GM18520 (cell line): ENCODE results near the gene RAB3B.
"Not testable (repeated sequence)": the region's sequence is repeated elsewhere in the genome, so short reads cannot be mapped to it uniquely, and the experiment has no call there.

Experiments used
- ATAC-seq: cut with Tn5 transposase; IDR thresholded peaks from one replicate; pipeline ENCODE4 v1.9.1; 2021; ENCODE audit not compliant: unreplicated experiment

Gene RAB3B

DNA sequence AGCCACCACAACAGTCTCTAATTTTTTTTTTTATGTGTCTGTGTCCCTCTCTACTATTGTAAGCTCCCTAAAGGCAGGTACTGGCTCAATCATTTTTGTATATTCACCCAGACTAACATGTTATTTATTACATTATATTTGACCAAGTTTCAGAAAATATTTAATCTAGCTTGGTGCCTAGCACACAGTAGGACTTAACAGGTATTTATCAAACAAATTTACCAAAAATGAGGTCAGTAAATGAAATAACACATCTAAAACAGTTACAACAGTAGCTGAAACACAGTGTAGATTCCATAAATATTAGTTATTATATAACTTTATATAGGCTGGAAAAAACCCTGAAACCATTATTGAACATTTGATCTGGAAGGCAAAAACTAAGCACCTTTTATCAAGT lies 114.7 kb downstream of the RAB3B start:
- ATAC-seq, result no peak

DNA sequence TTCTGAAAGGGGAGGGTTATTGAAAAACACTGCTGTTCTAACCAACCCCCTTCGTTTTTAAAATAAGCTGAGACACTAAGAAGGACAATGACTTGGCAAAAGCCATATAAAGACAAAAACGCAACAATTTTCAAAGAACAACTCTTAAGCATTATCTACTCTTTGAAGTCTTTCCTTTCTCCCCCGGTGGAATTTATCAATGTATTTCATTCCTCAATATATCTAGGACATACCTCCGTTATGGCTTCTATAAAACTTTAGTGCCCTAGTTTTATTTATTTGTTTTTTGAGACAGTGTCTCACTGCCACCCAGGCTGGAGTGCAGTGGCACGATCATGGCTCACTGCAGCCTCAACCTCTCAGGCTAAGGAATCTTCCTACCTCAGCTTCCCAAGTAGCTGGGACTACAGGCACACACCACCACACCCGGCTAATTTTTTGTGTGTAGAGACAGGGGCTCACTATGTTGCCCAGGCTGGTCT lies 115.2 kb downstream of the RAB3B start:
- no peak for ATAC-seq

DNA sequence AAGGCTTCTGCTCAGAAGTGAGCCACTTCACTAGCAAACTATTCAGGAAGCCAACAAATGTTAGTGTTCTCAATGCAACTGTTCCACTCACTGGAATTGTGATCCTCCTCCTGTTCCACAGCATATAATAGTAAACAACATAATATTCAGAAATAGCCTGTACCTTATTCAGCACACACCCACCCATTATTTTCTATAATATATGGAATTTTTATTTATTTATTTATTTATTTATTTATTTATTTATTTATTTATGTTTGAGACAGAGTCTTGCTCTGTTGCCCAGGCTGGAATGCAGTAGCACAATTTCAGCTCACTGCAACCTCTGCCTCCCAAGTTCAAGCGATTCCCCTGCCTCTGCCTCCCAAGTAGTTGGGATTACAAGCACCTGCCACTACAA lies 117.2 kb downstream of the RAB3B start:
- not testable (repeated sequence) for ATAC-seq

DNA sequence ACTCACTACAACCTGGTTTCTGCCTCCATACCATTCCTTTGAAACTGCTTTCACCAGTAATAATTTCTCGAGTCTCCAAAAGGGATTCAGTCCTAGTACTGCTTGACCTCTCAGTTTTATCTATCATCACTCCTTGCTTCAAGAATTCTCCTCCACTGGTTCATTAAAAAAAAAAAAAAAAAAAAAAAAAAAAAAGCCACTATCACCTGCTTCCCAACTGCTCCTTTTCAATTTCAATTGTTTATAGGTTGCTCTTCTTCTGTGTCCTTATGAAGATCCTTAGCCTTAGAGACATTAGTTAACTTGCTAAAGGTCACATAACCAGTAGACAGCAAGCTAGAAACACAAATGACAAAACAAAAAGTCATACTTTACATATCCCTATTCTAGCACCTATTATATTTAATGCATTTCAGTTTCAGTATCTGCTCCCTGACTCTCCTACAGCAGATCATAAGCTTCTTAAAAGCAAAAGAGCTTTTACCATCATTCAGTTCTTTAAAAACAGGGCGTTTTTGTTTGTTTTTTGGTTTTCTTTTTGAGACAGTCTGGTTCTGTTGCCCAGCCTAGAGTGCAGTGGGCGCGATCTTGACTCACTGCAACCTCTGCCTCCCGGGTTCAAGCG lies 119.0 kb downstream of the RAB3B start:
- no peak for ATAC-seq

DNA sequence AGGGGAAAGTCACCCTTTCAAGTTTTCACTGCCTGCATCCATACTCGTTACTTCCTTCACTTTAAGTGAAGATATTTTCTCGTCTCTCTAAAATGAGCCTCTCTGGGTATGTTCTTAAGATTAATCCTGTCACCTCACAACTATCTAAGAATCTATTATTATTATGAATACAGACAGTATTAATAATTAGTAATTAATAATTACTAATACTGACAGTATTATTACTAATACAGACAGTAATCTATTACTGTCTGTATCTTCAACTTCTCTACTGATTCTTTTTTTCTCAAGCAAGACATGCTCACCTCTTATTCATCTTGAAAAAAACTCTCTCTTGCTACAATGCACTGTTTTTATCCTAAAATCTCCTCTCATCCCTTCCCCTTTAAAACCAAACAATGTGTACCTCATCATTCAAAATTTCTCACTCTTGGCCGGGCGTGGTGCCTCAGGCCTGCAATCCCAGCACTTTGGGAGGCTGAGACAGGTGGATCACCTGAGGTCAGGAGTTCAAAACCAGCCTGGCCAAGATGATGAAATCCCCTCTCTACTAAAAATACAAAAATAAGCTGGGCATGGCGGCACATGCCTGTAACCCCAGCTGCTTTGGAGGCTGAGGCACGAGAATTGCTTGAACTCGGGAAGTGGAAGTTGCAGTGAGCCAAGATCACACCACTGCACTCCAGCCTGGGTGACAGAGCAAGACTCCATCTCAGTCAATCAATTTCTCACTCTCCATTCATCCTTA lies 119.7 kb downstream of the RAB3B start:
- ATAC-seq, result no peak

DNA sequence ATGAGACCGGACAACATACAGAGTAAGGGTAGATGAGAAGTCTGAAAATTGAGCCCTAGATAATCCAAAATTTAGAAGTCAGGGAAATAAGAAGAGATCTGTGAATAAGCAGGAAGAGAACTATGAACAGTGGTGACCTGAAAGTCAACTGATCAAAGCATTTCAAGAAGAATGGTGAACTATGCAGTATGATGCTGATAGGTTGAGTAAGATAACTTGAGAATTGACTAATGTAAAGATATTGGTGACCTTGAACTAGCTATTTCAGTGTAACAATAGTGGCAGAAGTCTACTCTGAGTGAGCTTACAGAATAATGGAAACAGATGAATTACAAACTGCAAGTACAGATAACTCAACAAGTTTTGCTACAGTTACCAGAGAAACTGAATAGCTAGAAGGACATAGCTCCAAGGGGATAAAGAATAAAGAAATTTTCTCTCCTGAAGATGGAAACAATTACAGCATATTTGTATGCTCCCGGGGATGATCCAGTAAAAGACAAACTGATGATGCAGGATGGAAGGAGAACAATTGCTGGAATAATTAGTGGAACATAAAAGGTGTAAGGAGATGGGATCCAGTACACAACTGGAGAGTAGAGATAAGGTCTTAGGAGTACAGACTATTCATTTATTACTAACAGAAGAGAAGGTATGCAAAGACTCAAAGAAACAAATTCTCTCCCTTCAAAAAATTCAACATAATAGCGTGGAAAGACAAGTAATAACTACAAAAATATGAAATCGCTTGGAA lies 122.8 kb downstream of the RAB3B start:
- ATAC-seq, result no peak

DNA sequence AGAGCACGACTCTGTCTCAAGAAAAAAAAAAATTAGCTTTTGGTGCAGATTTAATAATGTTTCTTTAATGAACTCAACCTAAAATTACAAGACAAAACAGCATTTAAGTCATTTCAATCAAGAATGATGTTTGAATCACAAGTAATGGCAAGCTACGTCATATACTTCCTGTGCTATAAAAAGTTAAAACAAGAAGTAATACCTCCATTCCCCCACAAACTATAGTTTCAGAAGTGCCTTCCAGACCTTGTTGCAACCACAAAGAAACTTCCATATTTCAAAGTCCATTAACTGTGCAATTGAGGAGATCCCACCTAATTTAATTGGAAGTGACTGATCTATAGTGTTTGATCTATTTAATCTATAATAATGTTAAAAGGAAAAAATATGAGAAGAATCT lies 127.1 kb downstream of the RAB3B start:
- no peak for ATAC-seq

DNA sequence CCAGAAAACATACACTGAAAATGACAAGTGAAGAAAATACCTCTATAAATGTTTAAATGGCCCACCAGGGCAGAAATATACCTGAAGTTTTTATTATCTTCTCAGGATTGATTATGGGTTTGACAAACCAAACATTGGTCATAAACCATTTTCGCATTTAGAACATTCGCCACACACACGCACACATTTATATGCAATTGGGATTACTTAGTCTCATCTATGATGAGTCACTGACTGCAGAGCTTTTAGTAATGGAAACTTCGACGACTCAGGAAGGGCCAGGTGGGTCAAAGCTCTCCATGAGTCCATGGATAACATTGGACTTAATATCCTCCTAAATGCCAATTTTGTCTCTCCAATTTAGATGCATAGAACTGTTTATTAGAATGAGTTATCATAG lies 128.8 kb downstream of the RAB3B start:
- no peak for ATAC-seq

DNA sequence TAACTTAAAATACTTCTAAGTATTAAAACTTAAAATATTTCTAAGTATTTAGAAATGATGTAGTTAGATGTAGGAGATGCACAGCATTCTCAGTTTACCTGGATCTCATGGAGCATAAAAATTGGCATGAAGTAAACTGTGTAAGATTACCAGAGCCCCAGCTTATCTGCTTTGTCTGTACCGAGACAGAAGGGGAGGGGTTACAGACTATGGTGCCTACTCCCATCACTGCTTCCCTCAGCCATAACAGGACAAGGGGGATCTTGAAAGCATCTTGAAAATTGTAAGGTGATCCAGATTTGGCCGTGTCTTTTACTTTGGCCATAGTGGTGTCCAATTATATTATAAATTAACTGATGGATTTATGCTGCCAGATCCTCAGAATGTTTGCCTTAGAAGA lies 130.8 kb downstream of the RAB3B start:
- no peak for ATAC-seq

DNA sequence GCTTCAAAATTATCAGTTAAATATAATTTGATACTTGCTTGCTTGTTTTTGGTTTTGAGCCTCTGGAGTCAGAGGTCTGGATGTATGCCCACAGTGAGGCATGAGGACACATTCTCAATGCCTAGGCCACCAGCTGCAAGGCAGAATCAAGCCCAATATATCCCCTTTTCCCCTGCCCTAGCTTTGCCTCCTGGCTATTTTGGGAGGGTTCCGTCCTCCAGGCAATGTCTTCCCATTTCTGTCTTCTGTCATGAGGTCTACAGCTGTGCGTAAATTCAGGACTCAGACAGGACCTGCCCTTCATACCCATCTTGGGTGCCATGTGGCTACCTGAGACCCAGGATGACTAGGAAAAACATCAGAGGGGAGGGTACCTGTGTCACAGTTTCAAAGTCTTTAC lies 131.2 kb downstream of the RAB3B start:
- ATAC-seq, result no peak

DNA sequence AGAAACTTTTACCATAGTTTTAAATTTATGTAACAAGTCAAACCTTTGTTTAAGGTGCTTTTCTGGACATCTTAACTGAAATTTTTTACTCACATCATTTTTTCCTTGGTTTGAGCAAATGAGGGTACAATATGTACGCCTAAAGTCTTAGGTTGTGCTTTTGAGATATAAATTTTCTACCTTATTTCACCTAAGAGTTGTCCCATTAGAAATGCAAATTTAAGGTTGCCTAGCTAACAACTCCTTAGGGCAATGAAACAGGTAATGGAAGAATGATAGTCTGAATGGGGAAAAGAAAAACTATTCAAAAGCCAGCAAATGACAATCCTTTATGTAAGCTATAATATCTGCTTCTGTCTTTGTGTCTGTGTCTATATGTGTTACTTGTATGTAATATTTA lies 131.6 kb downstream of the RAB3B start:
- no peak for ATAC-seq
